OCI-LY3 (cell line): ENCODE data around the gene ARL4D.

Experiments
- EZH2phosphoT487 ChIP-seq: fragments of 200-600 bp; shearing (Covaris generic); IDR thresholded peaks from 2 replicates; pipeline ENCODE4 v1.6.1; 2018; ENCODE audit warnings: antibody characterized with exemption, mixed run types, low read depth
- TF ChIP-seq, protein P1 (sequence below): fragments of 200-600, 300-600 bp; sonication (generic); IDR thresholded peaks from 2 replicates; pipeline ENCODE4 v1.5.1; 2014; ENCODE audit warnings: antibody characterized with exemption, low read length, low read depth

DNA sequence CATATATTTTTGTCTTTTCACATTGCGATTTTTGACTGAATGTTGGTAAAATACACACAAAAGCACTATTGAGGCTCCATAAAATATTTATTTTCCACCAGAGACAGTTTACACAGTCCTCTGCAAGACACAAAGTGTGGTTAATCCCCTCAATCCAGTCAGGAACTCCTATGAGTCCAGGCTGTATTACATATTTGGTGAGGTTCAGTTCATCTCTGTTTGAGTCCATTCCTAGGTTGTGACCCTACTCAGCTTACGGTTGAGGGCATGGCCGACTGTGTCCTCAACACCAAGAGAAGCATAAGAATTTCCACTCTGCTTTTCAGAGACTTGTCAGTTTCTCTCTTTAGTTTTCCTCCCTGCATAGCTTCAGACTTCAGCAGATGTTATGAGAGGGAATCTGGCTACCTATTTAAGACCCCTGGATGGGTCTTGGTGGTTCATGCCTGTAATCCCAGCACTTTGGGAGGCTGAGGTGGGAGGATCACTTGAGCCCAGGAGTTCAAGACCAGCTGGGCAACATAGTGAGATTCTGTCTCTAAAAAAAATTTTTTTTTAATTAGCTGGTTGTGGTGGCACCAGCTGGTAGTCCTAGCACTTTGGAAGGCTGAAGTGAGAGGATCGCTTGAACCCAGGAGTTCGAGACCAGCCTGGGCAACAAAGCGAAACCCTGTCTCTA, 25.1 kb downstream of the ARL4D start:
- TF ChIP-seq, protein P1, sequence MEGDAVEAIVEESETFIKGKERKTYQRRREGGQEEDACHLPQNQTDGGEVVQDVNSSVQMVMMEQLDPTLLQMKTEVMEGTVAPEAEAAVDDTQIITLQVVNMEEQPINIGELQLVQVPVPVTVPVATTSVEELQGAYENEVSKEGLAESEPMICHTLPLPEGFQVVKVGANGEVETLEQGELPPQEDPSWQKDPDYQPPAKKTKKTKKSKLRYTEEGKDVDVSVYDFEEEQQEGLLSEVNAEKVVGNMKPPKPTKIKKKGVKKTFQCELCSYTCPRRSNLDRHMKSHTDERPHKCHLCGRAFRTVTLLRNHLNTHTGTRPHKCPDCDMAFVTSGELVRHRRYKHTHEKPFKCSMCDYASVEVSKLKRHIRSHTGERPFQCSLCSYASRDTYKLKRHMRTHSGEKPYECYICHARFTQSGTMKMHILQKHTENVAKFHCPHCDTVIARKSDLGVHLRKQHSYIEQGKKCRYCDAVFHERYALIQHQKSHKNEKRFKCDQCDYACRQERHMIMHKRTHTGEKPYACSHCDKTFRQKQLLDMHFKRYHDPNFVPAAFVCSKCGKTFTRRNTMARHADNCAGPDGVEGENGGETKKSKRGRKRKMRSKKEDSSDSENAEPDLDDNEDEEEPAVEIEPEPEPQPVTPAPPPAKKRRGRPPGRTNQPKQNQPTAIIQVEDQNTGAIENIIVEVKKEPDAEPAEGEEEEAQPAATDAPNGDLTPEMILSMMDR: no peak
- TF ChIP-seq EZH2phosphoT487: no peak
